AG09309 (cell line): ENCODE measurements around the gene TGFBR2.

Experiments used
- DNase-seq: peaks from one replicate; pipeline ENCODE4 v3.0.0-alpha.2; 2010; ENCODE audit warnings: low read depth
- H3K4me3 ChIP-seq: 2 replicates; pipeline ENCODE4 v1.5.1; 2011; ENCODE audit warnings: mild to moderate bottlenecking, low read depth, low read length, moderate library complexity; ENCODE audit not compliant: control insufficient read depth
- TF ChIP-seq, protein P1 (sequence below): IDR thresholded peaks from 2 replicates; pipeline ENCODE4 v1.5.1; 2011; ENCODE audit warnings: mild to moderate bottlenecking, low read depth, low read length, inconsistent platforms; ENCODE audit not compliant: insufficient read depth, control insufficient read depth; ENCODE audit errors: missing control alignments

The TGFBR2 gene

DNA sequence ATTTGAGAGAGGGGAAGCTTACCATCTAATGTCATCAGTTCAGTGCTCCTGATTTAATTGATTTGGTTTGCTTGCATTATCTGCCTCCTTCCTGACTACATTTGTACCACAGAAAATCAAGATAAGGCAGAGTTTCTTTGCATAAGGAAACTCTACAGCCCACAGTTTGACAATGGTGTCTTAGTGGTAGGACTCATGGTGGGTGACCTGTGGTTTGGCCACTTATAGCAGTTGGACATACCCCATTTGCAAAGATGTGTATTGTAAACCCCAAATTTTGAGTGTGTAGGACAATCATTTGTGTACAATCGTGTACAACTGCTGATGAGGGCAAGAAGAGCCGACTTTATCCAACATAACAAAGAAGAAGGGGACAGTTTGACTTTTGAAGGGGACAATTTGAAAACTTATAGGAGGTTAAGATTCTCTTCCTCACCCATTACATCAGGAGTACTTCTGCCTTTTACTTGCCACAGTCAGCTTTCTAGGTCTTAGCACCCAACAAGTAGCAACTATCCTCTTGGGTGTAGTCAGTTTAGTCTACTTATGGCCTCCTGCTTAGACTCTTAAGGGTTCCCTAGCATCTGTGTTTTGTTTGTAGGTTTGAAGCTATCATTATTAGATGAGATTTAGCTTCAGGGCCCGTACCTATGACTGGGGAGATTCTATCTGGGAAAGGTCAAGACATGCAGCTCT is 6.2 kb downstream of the TGFBR2 start:
- DNase-seq = no peak
- TF ChIP-seq, protein P1, sequence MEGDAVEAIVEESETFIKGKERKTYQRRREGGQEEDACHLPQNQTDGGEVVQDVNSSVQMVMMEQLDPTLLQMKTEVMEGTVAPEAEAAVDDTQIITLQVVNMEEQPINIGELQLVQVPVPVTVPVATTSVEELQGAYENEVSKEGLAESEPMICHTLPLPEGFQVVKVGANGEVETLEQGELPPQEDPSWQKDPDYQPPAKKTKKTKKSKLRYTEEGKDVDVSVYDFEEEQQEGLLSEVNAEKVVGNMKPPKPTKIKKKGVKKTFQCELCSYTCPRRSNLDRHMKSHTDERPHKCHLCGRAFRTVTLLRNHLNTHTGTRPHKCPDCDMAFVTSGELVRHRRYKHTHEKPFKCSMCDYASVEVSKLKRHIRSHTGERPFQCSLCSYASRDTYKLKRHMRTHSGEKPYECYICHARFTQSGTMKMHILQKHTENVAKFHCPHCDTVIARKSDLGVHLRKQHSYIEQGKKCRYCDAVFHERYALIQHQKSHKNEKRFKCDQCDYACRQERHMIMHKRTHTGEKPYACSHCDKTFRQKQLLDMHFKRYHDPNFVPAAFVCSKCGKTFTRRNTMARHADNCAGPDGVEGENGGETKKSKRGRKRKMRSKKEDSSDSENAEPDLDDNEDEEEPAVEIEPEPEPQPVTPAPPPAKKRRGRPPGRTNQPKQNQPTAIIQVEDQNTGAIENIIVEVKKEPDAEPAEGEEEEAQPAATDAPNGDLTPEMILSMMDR = no peak
- H3K4me3 ChIP-seq = no peak overlapping the region

DNA sequence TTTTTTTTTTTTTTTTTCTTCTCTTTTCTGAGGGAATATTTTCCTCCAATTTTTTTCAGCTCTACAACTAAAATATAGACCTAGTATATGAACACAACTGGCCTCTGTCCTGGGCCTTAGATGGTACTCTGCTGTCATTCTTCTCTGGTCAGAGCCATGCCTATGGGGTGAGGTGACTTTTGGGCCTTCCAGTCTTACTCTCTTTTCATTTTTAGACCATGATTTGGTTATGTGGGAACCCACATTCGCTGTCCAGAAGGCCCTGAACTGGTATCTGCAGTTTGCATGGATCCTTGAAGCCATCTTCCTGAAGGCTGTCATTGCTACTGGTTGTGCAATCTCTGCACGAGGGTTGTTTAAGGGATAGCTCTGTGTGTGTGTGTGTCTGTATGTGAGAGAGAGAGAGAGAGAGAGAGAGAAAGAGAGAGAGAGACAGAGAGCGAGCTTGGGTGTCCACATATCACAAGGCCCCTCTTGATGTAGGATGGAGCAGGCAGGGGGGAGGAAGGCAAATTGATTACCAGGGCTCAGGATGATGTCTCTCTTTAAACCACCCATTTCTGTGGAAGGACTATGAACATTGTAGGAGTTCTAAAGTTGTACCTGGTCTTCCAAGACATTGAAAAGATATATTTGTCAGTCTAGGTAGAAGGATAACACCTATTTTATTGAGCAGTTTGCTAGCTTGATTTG is 6.9 kb downstream of the TGFBR2 start:
- TF ChIP-seq, protein P1 = no peak
- no peak overlapping the region for H3K4me3 ChIP-seq
- no peak for DNase-seq

DNA sequence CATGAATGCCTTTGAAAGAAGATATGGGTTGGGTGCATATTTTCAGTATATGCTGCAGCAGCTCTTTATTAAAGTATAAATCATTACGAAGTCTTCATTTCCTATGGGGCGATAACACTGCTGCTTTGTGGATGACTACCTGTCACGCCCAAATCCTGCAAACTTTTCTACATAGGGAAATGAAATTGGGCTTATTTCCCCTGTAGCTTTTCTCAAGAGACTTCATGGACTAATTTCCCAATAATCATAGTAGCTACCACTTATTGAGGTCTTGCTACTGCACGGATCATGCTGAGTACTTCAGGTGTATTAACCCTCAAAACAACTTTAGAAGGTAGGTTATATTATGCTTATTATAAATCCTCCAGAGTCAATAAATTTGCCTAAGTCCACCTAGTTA is 8.0 kb downstream of the TGFBR2 start:
- H3K4me3 ChIP-seq = no peak overlapping the region
- no peak for DNase-seq

DNA sequence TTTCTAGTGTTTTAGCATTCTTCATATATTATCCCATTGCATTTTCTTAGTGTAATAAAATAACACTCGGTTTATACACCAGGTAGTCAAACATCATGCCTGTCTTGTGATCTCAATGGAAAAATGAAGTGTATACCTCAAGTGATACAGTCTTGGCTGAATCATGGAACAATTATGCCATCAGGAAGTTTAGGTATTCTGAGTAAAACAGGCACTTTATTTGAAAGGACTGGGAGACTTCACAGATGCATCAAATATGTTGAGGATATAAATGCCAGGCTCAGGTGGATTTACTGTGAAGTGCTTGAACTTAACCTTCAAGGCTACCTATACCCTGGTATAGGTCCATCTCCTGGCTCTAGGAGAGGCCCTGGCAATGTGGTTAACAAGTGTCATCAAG is 8.5 kb downstream of the TGFBR2 start:
- TF ChIP-seq, protein P1 = no peak
- no peak overlapping the region for H3K4me3 ChIP-seq
- DNase-seq = no peak

More for the DNA sequence above, 8.0 kb downstream of the TGFBR2 start:
- TF ChIP-seq, protein P1 = no peak

DNA sequence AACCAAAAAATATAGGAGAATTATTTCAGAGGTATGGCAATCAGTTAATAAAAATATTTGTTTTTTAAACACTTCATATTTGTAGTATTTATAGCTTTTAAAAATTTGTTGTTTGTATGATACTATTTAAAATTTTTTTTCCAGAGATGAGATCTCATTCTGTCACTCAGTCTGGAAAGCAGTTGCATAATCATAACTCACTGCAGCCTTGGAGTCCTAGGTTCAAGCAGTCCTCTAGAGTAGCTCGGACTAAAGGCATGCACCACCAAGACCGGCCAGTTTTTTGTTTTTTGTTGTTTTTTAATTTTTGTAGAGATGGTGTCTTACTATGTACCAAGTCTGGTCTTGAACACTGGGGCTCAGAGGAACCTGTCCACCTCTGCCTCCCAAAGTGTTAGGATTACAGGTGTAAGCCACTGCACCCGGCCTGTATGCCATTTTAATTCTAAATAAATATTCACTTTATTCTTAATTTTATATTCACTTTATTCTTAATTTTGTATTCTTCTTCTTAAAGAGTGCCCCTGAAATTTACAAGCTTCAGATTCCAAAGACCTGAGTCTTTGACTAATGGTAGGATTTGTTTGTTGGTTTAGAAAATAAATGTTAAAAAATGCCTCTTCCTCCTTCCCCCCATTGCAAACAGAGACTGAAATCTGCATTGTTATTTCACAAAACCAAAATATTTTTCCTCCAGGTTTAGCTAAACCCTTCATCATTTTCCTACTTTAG is 9.4 kb downstream of the TGFBR2 start:
- H3K4me3 ChIP-seq = no peak overlapping the region
- no peak for DNase-seq
- TF ChIP-seq, protein P1 = no peak

DNA sequence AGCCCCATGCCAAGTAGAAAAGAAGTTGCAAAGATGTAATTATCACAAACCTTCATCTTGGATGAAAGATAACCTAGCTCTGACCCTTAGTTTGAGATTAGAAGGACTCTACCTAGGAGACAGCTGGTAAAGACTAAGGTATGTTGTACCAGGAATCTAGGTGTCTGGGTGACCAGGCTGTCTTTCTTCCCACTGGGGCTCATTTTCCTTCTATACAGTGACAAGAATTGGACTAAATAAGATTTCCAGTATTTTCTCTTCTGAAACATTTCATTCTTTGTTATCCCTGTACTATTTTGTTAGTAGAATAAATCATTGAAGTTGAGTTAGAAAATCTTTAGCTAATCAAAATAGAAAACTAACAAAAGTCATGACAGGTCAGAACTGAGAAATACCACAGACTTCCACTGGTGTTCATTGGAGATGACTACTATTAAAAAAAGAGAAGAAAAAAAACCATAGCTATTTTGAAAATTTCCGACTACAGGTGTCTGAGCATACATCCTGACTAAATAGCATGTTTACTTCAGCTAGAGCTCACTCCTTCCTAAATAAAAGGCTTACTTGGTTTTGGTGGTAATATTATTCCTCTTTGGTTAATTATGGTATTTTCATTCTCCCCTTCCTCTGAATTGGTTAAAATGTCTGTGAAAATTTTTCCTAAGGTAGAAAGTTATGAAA is 10.1 kb downstream of the TGFBR2 start:
- no peak overlapping the region for H3K4me3 ChIP-seq
- TF ChIP-seq, protein P1 = no peak
- DNase-seq = no peak
